GM19395 (cell line): ENCODE measurements around the gene SPDYE16.
A peak's percentile ranks its signal among the peaks of the same experiment; 100 is the strongest.
"Not testable (repeated sequence)": the region's sequence is repeated elsewhere in the genome, so short reads cannot be mapped to it uniquely, and the experiment has no call there.

Experiments
- ATAC-seq: cut with Tn5 transposase; IDR thresholded peaks from one replicate; pipeline ENCODE4 v1.9.1; 2021; ENCODE audit warnings: mild to moderate bottlenecking, moderate library complexity; ENCODE audit not compliant: unreplicated experiment

SPDYE16 gene

DNA sequence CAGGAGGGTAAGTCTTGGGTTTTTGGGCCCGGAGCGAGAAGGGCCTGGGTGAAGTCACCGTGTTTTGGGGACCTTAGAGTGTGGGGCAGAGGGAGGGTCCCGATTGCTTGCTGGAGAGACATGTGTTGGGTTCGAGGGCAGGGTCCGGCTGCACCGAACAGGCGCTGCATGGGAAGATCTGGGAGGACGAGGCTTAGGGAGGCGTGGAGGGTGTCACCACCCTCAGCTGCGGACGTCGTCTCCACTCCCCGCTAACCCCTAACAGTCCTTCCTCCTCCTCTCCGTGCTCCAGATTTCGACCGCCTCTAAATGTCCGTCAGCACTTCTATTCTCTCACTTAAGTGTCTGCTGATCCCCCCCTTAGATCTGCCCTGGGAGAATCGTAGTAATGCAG lies 6.8 kb upstream of the SPDYE16 start:
- not testable (repeated sequence) for ATAC-seq

DNA sequence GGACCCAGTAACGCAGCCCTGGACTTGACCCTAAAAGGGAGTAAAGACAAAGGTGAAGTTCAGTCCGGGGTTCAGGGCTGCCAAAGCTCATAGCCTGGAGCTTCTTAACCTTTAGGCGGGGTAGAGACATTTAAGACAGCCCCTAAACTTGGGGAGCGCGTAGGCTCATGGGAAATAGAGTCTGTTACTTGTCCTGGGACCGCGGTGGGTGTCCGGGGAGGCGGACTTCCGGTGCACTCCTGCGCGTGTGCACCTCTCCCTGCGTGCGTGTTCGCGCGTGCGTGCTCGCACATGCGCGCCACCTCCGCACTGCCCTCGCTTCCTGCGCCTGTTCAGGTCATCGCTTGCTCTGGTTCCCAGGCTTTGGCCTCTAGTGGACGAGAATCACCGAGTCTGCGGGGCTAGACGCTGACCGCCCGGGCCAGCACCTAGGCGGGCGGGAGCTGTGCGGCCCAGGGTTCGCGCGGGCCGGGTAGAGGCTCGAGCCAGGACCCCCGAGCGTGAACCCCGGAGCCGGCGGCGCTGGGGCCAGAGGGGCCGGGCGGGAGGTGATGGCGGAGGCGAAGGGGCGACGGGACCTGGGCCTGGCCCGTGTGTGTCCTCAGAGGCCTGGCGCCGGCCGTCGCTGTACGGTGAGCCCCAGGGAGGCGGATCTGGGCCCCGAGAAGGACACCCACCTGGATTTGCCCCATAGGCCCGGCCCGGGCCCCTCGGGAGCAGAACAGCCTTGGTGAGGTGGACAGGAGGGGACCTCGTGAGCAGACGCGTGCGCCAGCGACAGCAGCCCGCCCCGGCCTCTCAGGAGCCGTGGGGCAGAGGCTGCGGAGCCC lies 6.1 kb upstream of the SPDYE16 start:
- ATAC-seq: peak; percentile 100

GRCh38 chr7:76531643-76532042 lies 11.5 kb downstream of the SPDYE16 start:
- ATAC-seq: not testable (repeated sequence)

- ATAC-seq: not testable (repeated sequence)
These were observed 16.9 kb downstream of the SPDYE16 start for GRCh38 chr7:76526183-76526582.

DNA sequence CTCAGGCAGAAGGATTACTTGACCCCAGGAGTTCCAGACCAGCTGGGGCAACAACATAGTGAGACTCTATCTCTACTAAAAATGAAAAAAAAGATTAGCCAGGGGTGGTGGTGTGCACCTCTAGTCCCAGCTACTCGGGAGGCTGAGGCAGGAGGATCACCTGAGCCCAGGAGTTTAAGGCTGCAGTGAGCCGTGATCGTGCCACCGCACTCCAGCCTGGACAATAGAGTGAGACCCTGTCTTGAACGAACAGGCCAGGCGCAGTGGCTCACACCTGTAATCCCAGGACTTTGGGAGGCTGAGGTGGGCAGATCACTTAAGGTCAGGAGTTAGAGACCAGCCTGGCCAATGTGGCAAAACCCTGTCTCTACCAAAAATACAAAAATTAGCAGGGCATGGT lies 26.2 kb downstream of the SPDYE16 start:
- not testable (repeated sequence) for ATAC-seq

GRCh38 chr7:76515999-76516443 lies 27.1 kb downstream of the SPDYE16 start:
- peak; percentile 75 for ATAC-seq

- no peak for ATAC-seq
These were observed 27.9 kb downstream of the SPDYE16 start for GRCh38 chr7:76514926-76515771.

- ATAC-seq: no peak
These were observed 29.0 kb downstream of the SPDYE16 start for GRCh38 chr7:76513817-76514799.

- ATAC-seq: no peak
These were observed 29.9 kb downstream of the SPDYE16 start for GRCh38 chr7:76512941-76513816.

DNA sequence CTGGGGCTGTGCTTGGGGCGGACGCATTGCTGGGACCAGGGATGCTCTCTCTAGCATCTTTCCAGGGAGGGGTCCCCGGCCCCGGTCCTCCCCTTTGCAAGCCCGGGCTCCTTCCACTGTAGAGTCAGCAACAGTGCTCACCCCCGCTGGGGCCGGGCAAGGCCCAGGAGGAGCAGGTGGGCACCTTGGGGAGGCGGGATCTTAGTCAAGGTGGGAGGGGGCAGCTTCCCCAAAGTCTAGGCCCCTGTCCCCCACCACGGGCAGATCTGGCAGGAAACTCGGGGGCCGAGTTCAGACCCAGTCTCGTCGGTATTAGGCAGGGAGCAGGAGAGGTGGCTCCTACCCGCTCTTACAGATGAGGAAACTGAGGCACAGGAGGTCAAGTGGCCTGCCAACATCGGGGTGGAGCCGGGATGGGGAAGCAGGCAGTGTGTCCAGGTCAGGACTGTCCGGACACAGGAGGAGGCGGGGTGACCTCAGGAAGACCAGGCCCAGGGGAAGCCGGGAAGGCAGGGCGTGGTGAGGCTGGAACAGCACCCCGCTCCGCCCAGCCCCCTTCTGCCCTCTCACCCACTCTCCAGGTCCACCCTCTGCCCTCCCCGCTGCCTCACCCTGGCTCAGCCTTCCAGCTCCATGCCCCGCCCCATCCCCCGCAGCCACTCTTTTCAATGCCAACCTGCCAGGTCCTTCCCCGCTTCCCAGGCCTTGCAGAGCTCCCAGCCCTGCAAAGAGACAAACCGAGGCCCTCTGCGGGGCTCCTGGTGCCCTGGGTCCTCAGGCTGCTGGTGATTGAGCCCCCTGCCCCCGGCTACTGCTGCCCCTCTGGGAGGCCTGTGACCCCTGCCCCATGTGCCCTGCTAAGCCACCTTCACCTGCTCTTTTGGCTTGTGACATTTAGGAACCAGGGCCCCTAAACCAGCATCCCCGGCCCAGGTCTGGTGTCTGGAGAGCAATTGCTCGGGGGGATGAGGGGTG lies 30.9 kb downstream of the SPDYE16 start:
- not testable (repeated sequence) for ATAC-seq

DNA sequence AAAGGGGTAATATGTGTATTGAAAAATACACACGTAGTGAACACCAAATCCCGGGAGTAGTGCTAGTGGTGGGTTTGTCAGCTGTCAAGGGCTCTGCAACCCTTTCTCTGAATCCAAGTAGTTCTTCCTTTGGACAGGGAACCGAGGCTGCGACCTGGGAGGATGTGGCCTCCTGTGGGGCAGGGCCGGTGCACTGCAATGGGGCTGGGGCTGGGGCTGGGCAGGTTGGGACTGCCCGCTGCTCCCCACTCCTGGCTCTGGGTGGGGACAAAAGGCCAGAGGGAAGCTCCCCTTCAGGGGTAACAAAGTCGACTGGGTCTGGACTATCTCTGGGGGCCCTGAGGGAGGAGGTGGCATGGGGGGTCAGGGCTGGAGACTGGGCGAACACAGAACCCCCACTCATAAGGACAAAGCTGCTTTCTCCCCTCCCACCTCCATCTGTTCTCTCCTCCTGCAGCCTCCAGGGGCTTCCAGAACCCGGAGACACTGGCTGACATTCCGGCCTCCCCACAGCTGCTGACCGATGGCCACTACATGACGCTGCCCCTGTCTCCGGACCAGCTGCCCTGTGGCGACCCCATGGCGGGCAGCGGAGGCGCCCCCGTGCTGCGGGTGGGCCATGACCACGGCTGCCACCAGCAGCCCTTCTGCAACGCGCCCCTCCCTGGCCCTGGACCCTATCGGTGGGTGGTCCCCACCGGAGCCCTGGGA lies 31.7 kb downstream of the SPDYE16 start:
- not testable (repeated sequence) for ATAC-seq

DNA sequence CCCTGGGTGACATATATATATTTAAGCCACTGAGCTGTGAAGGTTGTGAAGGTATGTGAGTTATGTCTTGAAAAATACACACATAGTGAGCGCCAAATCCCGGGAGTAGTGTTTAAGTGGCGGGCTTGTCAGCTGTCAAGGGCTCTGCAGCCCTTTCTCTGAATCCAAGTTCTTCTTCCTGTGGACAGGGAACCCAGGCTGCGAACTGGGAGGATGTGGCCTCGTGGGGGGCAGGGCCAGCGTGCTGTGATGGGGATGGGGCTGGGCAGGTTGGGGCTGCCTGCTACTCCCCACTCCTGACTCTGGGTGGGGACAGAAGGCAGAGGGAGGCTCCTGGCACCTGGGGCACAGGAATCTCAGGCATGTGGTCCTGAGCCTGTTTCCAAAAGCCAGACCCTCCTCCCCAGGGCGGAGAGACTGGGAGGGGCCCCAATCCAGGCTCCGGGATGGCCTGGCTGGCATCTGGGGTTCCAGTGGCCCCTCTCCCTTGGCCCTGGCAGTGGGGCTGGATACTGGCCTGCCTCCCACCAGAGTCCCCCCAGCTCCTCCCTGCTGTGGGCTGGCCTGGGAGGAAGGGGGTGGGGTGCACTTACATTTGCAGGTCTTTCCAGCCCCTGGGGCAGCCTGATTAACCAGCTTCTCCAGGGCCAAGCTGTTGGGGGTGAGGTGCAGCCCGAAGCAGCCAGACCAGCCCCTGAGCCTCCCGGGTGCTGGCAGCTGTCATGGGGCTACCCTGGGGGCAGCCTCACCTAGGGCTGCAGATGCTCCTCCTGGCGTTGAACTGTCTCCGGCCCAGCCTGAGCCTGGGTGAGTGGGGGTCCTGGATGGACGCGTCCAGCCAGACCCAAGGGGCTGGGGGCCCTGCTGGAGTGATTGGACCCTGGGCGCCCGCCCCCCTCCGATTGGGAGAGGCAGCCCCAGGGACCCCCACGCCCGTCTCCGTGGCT lies 32.9 kb downstream of the SPDYE16 start, which contains the start of gene UPK3B:
Gene UPK3B (plus strand): TSS at position 622 of the 947 bp plus-strand sequence. CDS start 101 bp downstream, at position 723.
- no peak for ATAC-seq

- no peak for ATAC-seq
These were observed 35.2 kb downstream of the SPDYE16 start for GRCh38 chr7:76507723-76508406.

GRCh38 chr7:76506643-76507042 lies 36.5 kb downstream of the SPDYE16 start:
- not testable (repeated sequence) for ATAC-seq

- no peak for ATAC-seq
These were observed 37.0 kb downstream of the SPDYE16 start for GRCh38 chr7:76506081-76506440.
